ENCODE measurements around the gene SFT2D2. TPM values are rescaled to one million over a fixed set of nuclear protein-coding genes. Genes with fewer than 3 reads are reported as not detected.

Gene SFT2D2
- polyA plus RNA-seq, 3 donors = 16.1 to 17.3 (median 16.4) TPM

DNA sequence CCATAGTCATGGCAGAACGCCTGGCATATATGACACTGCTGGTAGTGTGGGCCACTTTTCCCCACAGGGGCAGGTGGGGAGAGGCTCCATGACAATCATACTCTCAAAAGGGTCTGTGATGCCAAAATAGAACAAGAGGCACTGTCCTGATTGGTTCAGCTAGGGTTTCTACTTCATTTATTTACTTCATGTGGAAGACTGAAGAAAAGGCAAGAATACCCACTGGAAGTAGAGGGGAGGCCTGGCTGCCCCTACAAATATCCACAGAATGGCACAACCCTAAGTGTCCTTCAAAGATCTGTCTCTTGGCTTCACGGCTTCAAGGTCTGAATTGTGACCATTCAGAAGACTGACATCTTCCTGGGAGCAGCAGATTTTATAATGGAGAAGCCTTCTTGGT, 4.5 kb upstream of the SFT2D2 start:
- no peak for DNase-seq (ENCODE audit: low read depth in 3 of 3, low spot score in 2 of 3)

- DNase-seq (ENCODE audit: low read depth in 3 of 3, low spot score in 2 of 3) = no peak
Measured at GRCh38 chr1:168223261-168223660, 2.5 kb upstream of the SFT2D2 start.

DNA sequence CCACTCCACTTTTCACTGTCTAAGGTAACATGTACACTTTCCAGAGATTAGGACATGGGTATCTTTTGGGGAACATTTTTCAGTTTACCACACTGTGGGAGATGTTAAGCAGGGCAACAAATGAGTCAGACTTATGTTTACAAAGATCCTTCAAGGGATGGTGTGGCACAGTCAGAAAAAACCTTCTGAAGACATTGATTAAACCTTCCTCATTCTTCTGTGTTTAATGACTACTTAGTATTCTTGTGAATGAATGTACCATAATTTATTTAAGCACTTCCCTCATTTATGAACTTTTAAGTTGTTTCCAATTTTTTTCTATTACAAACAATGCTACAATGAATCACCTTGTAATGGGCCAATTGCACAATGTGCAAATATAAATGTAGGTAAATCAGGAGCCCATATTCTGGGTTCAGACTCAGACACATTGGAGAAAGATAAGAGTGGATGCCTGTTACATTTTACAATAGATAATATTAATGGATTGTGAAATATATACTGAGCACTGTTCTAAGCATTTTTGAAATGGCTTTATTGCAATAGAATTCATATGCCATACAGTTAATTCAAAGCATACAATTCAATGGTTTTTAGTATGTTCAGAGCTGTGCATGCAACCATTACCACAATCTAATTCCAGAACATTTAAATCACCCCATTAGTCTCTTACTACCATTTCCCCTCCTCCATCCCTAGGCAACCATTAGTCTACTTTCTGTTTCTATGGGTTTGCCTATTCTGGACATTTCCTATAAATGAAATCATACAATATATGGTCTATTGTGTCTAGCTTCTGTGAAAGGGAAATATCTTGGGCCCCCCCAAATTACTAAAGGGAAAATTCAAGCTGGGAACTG, 1.9 kb upstream of the SFT2D2 start:
- DNase-seq (ENCODE audit: low read depth in 3 of 3, low spot score in 2 of 3) = no peak

DNA sequence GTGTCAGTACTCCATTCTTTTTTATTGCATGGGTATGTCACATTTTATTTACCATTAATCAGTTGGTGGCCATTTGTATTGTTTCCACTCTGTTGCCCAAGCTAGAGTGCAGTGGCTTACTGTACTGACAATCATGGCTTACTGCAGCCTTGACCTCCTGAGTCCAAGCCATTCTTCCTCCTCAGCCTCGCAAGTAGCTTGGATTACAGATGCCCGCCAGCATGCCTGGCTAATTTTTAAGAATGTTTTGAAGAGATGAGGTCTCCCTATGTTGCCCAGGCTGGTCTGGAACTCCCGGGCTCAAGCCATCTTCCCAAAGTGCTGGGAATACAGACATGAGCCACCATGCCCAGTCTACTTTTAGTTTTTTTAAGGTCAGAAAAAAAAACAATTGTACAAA, 813 bp upstream of the SFT2D2 start:
- DNase-seq (ENCODE audit: low read depth in 3 of 3, low spot score in 2 of 3) = no peak

DNA sequence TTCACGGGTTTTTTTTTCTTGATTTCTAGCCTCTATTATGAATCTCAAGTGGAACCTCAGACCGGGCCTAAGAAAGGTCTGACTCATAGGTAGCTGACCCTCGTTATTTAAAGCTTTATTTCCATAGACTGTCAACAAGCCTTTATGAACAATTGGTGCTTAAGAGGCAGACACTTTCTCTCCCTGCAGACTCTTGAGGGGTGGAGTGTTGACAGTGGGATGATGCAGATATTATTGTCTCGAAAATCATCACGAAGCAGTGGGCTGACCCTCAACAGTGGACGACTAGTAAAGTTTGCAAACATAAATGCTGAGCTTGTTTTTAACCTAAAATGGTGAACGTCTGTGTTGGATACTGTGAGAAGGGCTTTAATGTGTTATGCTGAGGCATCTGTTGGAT, 1.8 kb downstream of the SFT2D2 start:
- DNase-seq (ENCODE audit: low read depth in 3 of 3, low spot score in 2 of 3) = no peak

GRCh38 chr1:168229893-168230292, 4.1 kb downstream of the SFT2D2 start:
- DNase-seq (ENCODE audit: low read depth in 3 of 3, low spot score in 2 of 3) = no peak

GRCh38 chr1:168230709-168231108, 4.9 kb downstream of the SFT2D2 start:
- DNase-seq (ENCODE audit: low read depth in 3 of 3, low spot score in 2 of 3) = no peak

DNA sequence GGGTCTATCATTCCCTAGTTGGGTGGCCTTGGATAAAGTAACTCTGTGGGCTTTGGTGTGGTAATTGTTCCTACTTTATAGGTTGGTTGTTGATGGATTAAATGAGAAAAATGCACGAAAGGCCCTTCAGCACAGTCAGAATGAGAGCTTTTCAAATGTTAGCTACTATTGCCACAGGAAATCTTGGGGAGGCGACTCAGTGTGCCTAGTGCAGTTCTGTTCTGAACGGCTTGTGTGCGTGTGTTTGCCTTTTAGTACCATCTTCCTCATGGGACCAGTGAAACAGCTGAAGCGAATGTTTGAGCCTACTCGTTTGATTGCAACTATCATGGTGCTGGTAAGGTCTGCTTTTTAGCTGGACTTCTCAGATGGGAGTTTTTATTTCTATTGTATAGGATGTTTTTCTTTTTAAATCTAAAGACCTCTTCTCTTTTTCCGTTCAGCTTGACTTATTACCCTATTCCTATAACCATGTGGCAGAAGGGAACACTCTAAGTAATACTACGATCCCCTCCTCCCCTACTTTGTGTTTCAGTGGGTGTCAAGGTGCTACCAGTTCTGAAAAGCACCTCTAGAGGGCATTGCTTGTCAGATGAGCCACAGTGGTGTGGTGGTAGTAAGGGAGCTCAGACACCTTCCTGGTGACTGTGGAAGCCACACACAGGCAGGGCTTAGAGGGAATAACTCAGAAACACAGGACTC, 9.2 kb downstream of the SFT2D2 start:
- DNase-seq (ENCODE audit: low read depth in 3 of 3, low spot score in 2 of 3) = no peak

- DNase-seq (ENCODE audit: low read depth in 3 of 3, low spot score in 2 of 3) = no peak
Measured at GRCh38 chr1:168235548-168235885, 9.7 kb downstream of the SFT2D2 start.

GRCh38 chr1:168235937-168236336, 10.1 kb downstream of the SFT2D2 start:
- no peak for DNase-seq (ENCODE audit: low read depth in 3 of 3, low spot score in 2 of 3)

DNA sequence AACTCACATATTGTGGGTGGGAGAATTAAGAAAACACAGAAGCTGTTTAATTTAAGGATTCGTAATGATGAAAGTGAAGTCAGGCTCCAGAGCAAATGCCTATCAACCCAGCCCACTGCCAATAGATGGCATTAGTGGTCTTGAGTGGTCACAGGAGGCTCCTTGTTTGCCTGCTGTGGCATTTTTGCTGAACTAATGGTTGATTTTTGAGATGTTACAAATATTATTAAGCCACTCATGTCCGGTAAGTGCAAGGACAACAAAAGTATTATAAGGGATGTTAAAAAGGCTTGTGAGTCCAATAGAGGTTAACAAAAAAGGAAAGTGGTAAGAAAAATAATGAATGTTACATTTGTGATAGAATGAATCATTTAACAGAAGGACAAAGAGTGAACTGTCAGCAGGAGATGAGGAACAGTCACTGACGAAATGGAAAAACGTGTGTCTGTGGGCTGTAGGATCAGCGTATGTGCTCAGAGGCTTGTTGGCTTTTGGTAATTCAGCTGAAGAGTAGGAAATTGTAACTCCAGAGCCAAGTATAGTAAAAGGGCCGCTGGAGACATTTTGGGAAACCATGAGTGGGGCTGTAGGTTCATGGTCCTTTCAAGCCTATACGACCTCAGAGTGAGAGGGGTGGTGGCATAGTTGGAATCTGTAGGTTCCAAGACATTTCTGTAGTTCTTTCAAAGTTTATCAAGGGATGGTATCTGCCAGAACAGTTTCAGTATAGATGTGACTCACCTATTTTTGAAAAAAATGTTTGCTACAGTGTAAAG, 11.2 kb downstream of the SFT2D2 start:
- DNase-seq (ENCODE audit: low read depth in 3 of 3, low spot score in 2 of 3) = no peak

- DNase-seq (ENCODE audit: low read depth in 3 of 3, low spot score in 2 of 3) = no peak
Measured at GRCh38 chr1:168243198-168243597, 17.4 kb downstream of the SFT2D2 start.

GRCh38 chr1:168243636-168244212, 17.9 kb downstream of the SFT2D2 start:
- DNase-seq (ENCODE audit: low read depth in 3 of 3, low spot score in 2 of 3) = no peak

DNA sequence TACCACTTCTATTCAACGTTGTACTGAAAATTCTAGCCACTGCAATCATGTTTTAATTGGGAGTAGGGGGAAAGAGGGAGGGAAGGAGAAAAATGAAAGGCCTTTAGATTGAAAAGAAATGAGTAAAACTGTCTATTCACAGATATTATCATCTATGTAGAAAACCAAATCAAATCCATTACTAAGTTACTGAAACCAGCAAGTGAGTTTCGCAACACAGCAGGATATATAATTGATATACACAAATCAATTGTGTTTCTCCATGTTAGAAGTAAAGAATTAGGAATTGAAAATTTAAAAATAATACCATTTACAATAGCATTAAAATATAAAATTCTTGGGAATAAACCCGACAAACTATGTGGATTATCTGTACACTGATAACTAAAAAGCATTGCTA, 19.2 kb downstream of the SFT2D2 start:
- DNase-seq (ENCODE audit: low read depth in 3 of 3, low spot score in 2 of 3) = no peak

DNA sequence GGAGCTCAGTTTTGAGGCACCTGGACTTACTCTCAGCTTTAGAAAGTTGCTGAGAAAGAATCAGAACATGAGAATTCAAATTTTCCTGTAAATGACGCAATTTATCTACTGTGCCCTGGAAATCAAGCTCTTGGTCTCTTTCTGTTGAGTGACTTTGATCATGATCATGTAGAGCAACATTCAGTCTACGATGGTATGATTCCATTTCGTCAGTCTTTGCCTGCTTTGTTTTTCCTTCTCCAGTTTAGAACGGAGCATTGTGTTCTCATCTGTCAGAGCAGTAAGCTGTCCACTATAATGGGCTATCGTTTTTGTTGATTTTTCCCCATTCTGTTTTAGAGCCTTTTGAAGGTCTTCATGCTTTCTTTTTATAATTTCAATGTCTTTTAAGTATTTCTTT, 20.7 kb downstream of the SFT2D2 start:
- no peak for DNase-seq (ENCODE audit: low read depth in 3 of 3, low spot score in 2 of 3)

- no peak for DNase-seq (ENCODE audit: low read depth in 3 of 3, low spot score in 2 of 3)
Measured at GRCh38 chr1:168252204-168252733, 26.5 kb downstream of the SFT2D2 start.

- no peak for DNase-seq (ENCODE audit: low read depth in 3 of 3, low spot score in 2 of 3)
Measured at GRCh38 chr1:168256164-168256563, 30.4 kb downstream of the SFT2D2 start.

GRCh38 chr1:168257397-168257796, 31.6 kb downstream of the SFT2D2 start:
- DNase-seq (ENCODE audit: low read depth in 3 of 3, low spot score in 2 of 3) = no peak

GRCh38 chr1:168259567-168259966, 33.8 kb downstream of the SFT2D2 start:
- no peak for DNase-seq (ENCODE audit: low read depth in 3 of 3, low spot score in 2 of 3)

- DNase-seq (ENCODE audit: low read depth in 3 of 3, low spot score in 2 of 3) = peak in 2 of 3 donors; percentile 21 to 35
Measured at GRCh38 chr1:168260393-168260792, 34.6 kb downstream of the SFT2D2 start.

DNA sequence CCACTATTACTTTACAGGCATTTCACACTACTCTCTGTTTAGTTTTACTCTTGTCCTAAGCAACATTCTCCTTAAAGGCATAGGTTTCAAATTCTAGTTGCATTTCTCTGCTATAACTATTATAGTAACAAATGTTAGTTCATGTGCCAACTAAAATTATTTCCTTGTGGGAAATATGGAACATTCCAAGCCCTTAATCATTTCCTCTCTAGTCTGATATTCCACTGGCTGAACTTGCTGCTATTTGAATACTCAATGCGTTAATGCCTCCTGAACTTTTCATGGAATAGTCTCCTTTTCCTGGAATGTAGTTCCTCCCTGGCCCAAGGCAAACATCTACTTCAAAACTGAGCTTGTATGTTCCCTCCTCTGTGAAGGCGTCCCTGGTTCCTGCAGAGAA, 35.6 kb downstream of the SFT2D2 start:
- DNase-seq (ENCODE audit: low read depth in 3 of 3, low spot score in 2 of 3) = no peak
